Peyer's patch (tissue), 4 donors: ENCODE results near the gene SGPL1.

Experiments
- CTCF ChIP-seq, 6 experiments: fragments of 450-650 bp in 4 of 6; fragments of 200-600 bp in 2 of 6; sonication (generic) in 1 of 6; IDR thresholded peaks; one replicate each; pipeline ENCODE4 v1.5.1; 2017 to 2019; ENCODE audit warnings: antibody characterized with exemption in 6 of 6, mild to moderate bottlenecking in 3 of 6, moderate library complexity in 1 of 6
- POLR2A ChIP-seq, 2 donors: fragments of 450-650 bp; IDR thresholded peaks; one replicate each; pipeline ENCODE4 v1.5.1; 2017; ENCODE audit warnings: antibody characterized with exemption in 2 of 2, mild to moderate bottlenecking in 2 of 2, moderate library complexity in 2 of 2

DNA sequence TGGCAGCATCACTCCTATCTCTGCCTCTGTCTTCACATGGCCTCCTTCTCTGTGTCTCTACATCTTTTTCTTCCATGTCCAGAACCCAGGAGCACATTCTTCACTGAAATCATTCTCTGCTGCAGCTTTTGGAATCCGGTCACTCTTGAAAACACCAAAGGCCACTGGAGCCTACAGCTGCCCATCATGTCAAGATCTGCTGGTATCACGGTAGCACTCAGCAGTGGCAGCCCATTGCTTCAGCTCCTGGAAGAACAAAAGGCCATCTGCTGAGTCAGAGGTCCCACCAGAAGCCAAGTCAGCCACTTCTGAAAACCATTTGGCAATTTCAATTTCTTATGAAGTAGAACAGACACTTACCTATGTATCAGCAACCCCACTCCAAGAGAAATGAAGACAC lies 78.7 kb downstream of the SGPL1 start:
- TF ChIP-seq POLR2A (IDR thresholded peaks at IDR 0.05) = no peak
- TF ChIP-seq CTCF (IDR thresholded peaks at IDR 0.05) = no peak
